ENCODE results near the gene CST9. TPM values are rescaled to one million over a fixed set of nuclear protein-coding genes. Genes with fewer than 3 reads are reported as not detected.

CST9 gene
- total and polyA plus RNA-seq, 2 donors (not counting 3 experiments of a cell fraction or from before 2014, with no cell fraction given), result not detected

GRCh38 chr20:23634985-23635767 lies 29.5 kb upstream of the CST9 start:
- no peak for DNase-seq (ENCODE audit: low read depth, low spot score)
- ChIA-PET POLR2A (no interaction called here), CTCF (no interaction called here)

More at GRCh38 chr20:23634985-23635767, 29.5 kb upstream of the CST9 start:
- Histone ChIP-seq H3K9ac (replicated peaks; ENCODE audit: extremely low read depth, insufficient read depth, low read length) (no peak overlapping the region), H3K27ac (ENCODE audit: insufficient read depth, low read depth, low read length) (no peak overlapping the region), H3K79me2 (ENCODE audit: control insufficient read depth, insufficient read depth, low read length) (peaks cover 30% of the 10 kb centered on the region), H3K4me2 (ENCODE audit: insufficient read depth, low read length) (no peak overlapping the region), H3K4me1 (ENCODE audit: control insufficient read depth, extremely low read depth, insufficient read depth, low read length) (peaks cover 16% of the 10 kb centered on the region), H3K27me3 (ENCODE audit: control insufficient read depth in 2 of 2, insufficient read depth in 2 of 2, low read length in 2 of 2) (no peaks in the 10 kb centered on the region), H4K20me1 (replicated peaks; ENCODE audit: control insufficient read depth, extremely low read depth, insufficient read depth, low read length) (no peaks in the 10 kb centered on the region), H3K4me3 (replicated peaks in 1 of 3; ENCODE audit: insufficient read depth in 1 of 3, low read depth in 1 of 3, low read length in 3 of 3) (no peak overlapping the region), H2AFZ (ENCODE audit: low read depth, low read length) (no peak overlapping the region), H3K36me3 (ENCODE audit: control insufficient read depth in 2 of 2, extremely low read depth in 1 of 2, insufficient read depth in 2 of 2, low read length in 2 of 2) (peaks cover 0 to 15% of the 10 kb centered on the region in 2 experiments), H3K9me3 (replicated peaks; ENCODE audit: control insufficient read depth, insufficient read depth, low read length) (no peaks in the 10 kb centered on the region), H3K9me1 (replicated peaks; ENCODE audit: control insufficient read depth, extremely low read depth, insufficient read depth, low read length) (no peaks in the 10 kb centered on the region)
- dilution Hi-C loops (cut with MboI; ENCODE audit: extremely low pct_ligation_motif_present, low sequenced_read_pairs), result no loop called here
- no TSS peak for BruUV-seq (replicated peaks)
- no peak for TF ChIP-seq EZH2 (IDR thresholded peaks at IDR 0.05; ENCODE audit: borderline replicate concordance, low read depth, low read length, severe bottlenecking)
- no peak for TF ChIP-seq GATA2 (IDR thresholded peaks at IDR 0.05; ENCODE audit: insufficient read depth, insufficient read length, low read depth, low read length)
- no peak for TF ChIP-seq FOS (IDR thresholded peaks at IDR 0.05; ENCODE audit: borderline replicate concordance, insufficient read depth, low read length)
- TF ChIP-seq POLR2A (IDR thresholded peaks at IDR 0.05; ENCODE audit: low read depth, low read length), result no peak
- no peak for TF ChIP-seq MYC (IDR thresholded peaks at IDR 0.05; ENCODE audit: low read depth, low read length)
- no peak for TF ChIP-seq POLR2AphosphoS5 (IDR thresholded peaks at IDR 0.05; ENCODE audit: insufficient read depth, low read depth, low read length)
- no peak for TF ChIP-seq JUN (IDR thresholded peaks at IDR 0.05; ENCODE audit: borderline replicate concordance, insufficient read depth, insufficient read length, low read depth)
- TF ChIP-seq CTCF (IDR thresholded peaks at IDR 0.05; ENCODE audit: extremely low read depth in 1 of 2, insufficient read depth in 1 of 2, low read depth in 1 of 2, low read length in 2 of 2), result no peak
- no peak for TF ChIP-seq MAX (IDR thresholded peaks at IDR 0.05; ENCODE audit: insufficient read depth, insufficient read length)
- no peak for FAIRE-seq
- intact Hi-C loops (cut with micrococcal nuclease), result loop anchor here (5.0 kb wide), 2 partner anchors 57 to 273 kb away; partner anchors contain the start of gene GZF1

All from endothelial cell of umbilical vein (primary cell).